Endothelial cell of umbilical vein (primary cell): Measurements from ENCODE around the gene TMEM47.

Experiments
- CTCF ChIP-seq, 2 donors: IDR thresholded peaks; 1 replicate in 1 of 2; 2 replicates in 1 of 2; pipeline ENCODE4 v1.5.1; 2011; ENCODE audit warnings: low read length in 2 of 2, mild to moderate bottlenecking in 2 of 2, moderate library complexity in 2 of 2, control low read depth in 1 of 2, inconsistent platforms in 1 of 2, low read depth in 1 of 2; ENCODE audit not compliant: insufficient read depth in 1 of 2; ENCODE audit errors: extremely low read depth in 1 of 2
- GATA2 ChIP-seq: IDR thresholded peaks from 2 replicates; pipeline ENCODE4 v1.7.0; 2011; ENCODE audit warnings: low read depth, mild to moderate bottlenecking, moderate library complexity, mixed read lengths, low read length; ENCODE audit not compliant: insufficient read length, insufficient read depth
- POLR2A ChIP-seq: IDR thresholded peaks from 2 replicates; pipeline ENCODE4 v1.6.1; 2012; ENCODE audit warnings: low read depth, mild to moderate bottlenecking, control low read depth, low read length
- POLR2AphosphoS5 ChIP-seq: IDR thresholded peaks from 2 replicates; pipeline ENCODE4 v1.6.1; 2012; ENCODE audit warnings: low read depth, mild to moderate bottlenecking, control low read depth, low read length, moderate library complexity; ENCODE audit not compliant: insufficient read depth

- TF ChIP-seq POLR2A (no peak), CTCF (IDR thresholded peaks at IDR 0.05; ENCODE audit: extremely low read depth in 1 of 2, insufficient read depth in 1 of 2, low read depth in 1 of 2, low read length in 2 of 2) (no peak), POLR2AphosphoS5 (no peak), GATA2 (no peak)
Measured at GRCh38 chrX:34586346-34586911, 70.7 kb downstream of the TMEM47 start.
